GM12878 (cell line): ENCODE data around the gene GAREM2. TPM values are rescaled to one million over a fixed set of nuclear protein-coding genes. Genes with fewer than 3 reads are reported as not detected.

ENCODE experiments used
- NRF1 ChIP-seq: conservative IDR thresholded peaks from 2 replicates; pipeline ENCODE4 v1.6.1; 2011; ENCODE audit warnings: mild to moderate bottlenecking, low read depth, low read length, improper control_type of control experiment
- RELA ChIP-seq: fragments of 450-650 bp; IDR thresholded peaks from 2 replicates; pipeline ENCODE4 v1.8.0; 2014; ENCODE audit warnings: borderline replicate concordance; ENCODE audit not compliant: partially characterized antibody
- polyA plus RNA-seq, 11 experiments: library from polyadenylated mRNA; depleted of rRNA in 4 of 11; unstranded in 6 of 11; stranded (reverse) in 5 of 11; fragments of >200 nt; fragmentation: Nextera tagmentation in 4 of 11; fragmentation: Illumina TruSeq in 1 of 11; extraction: Ambion mirVana in 4 of 11; extraction: Trizol in 1 of 11; gene quantifications; 1 replicate in 1 of 11; 2 replicates in 10 of 11; pipeline versions ENCODE4 v1.2.1 to v1.2.3, GENCODE V29; 2011 to 2016; ENCODE audit warnings: inconsistent platforms in 2 of 11, missing spikeins in 2 of 11, low read depth in 1 of 11
- total RNA-seq, 4 experiments: library from RNA; depleted of rRNA in 3 of 4; stranded (reverse); fragments of >200 nt in 3 of 4; fragmentation: Illumina TruSeq in 1 of 4; extraction: Trizol in 1 of 4; gene quantifications; 2 replicates each; pipeline versions ENCODE4 v1.2.1 to v1.2.3, GENCODE V29; 2013 to 2021
- TF ChIP-seq, protein P1 (sequence below): fragments of 450-650 bp; IDR thresholded peaks from 2 replicates; pipeline ENCODE4 v1.6.1; 2017; ENCODE audit warnings: mild to moderate bottlenecking, moderate library complexity
- TF ChIP-seq, protein P2 (sequence below): fragments of 450-650 bp; IDR thresholded peaks from 2 replicates; pipeline ENCODE4 v1.6.1; 2017; ENCODE audit warnings: mild to moderate bottlenecking, moderate library complexity

Gene GAREM2
- total and polyA plus RNA-seq, 10 of the 15 experiments (the other 5 are each of a cell fraction or from before 2014, with no cell fraction given) = 0.06 to 1.4 (median 0.44) TPM

DNA sequence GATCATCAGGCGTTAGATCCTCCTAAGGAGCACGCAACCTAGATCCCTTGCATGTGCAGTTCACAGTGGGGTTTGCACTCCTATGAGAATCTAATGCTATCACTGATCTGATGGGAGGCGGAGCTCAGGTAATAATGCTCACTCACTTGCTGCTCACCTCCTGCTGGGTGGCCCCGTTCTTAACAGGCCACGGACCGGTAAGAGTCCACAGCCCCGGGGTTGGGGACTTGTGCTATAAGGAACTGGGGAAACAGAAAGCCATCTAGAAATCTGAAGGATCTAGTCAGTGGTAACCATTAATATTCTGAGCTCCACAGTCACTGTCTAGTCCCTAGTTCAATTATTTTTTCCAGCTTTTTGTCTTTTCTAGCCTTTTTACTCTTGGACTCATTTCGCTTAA, 44.7 kb upstream of the GAREM2 start (continued):
- TF ChIP-seq, protein P1, sequence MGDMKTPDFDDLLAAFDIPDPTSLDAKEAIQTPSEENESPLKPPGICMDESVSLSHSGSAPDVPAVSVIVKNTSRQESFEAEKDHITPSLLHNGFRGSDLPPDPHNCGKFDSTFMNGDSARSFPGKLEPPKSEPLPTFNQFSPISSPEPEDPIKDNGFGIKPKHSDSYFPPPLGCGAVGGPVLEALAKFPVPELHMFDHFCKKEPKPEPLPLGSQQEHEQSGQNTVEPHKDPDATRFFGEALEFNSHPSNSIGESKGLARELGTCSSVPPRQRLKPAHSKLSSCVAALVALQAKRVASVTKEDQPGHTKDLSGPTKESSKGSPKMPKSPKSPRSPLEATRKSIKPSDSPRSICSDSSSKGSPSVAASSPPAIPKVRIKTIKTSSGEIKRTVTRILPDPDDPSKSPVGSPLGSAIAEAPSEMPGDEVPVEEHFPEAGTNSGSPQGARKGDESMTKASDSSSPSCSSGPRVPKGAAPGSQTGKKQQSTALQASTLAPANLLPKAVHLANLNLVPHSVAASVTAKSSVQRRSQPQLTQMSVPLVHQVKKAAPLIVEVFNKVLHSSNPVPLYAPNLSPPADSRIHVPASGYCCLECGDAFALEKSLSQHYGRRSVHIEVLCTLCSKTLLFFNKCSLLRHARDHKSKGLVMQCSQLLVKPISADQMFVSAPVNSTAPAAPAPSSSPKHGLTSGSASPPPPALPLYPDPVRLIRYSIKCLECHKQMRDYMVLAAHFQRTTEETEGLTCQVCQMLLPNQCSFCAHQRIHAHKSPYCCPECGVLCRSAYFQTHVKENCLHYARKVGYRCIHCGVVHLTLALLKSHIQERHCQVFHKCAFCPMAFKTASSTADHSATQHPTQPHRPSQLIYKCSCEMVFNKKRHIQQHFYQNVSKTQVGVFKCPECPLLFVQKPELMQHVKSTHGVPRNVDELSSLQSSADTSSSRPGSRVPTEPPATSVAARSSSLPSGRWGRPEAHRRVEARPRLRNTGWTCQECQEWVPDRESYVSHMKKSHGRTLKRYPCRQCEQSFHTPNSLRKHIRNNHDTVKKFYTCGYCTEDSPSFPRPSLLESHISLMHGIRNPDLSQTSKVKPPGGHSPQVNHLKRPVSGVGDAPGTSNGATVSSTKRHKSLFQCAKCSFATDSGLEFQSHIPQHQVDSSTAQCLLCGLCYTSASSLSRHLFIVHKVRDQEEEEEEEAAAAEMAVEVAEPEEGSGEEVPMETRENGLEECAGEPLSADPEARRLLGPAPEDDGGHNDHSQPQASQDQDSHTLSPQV = no peak
- TF ChIP-seq RELA = no peak
- TF ChIP-seq, protein P2, sequence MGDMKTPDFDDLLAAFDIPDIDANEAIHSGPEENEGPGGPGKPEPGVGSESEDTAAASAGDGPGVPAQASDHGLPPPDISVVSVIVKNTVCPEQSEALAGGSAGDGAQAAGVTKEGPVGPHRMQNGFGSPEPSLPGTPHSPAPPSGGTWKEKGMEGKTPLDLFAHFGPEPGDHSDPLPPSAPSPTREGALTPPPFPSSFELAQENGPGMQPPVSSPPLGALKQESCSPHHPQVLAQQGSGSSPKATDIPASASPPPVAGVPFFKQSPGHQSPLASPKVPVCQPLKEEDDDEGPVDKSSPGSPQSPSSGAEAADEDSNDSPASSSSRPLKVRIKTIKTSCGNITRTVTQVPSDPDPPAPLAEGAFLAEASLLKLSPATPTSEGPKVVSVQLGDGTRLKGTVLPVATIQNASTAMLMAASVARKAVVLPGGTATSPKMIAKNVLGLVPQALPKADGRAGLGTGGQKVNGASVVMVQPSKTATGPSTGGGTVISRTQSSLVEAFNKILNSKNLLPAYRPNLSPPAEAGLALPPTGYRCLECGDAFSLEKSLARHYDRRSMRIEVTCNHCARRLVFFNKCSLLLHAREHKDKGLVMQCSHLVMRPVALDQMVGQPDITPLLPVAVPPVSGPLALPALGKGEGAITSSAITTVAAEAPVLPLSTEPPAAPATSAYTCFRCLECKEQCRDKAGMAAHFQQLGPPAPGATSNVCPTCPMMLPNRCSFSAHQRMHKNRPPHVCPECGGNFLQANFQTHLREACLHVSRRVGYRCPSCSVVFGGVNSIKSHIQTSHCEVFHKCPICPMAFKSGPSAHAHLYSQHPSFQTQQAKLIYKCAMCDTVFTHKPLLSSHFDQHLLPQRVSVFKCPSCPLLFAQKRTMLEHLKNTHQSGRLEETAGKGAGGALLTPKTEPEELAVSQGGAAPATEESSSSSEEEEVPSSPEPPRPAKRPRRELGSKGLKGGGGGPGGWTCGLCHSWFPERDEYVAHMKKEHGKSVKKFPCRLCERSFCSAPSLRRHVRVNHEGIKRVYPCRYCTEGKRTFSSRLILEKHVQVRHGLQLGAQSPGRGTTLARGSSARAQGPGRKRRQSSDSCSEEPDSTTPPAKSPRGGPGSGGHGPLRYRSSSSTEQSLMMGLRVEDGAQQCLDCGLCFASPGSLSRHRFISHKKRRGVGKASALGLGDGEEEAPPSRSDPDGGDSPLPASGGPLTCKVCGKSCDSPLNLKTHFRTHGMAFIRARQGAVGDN = no peak
- no peak for TF ChIP-seq NRF1
- TF ChIP-seq, all 136 proteins: peak for 0
